Lung (tissue), 12 donors: ENCODE measurements around the gene CDHR1. TPM values are rescaled to one million over a fixed set of nuclear protein-coding genes. Genes with fewer than 3 reads are reported as not detected.

ENCODE experiments used
- ATAC-seq: fragments of 200-7000 bp; cut with Tn5 transposase; one replicate; pipeline ENCODE4 v1.9.1; 2020; ENCODE audit warnings: moderate number of reproducible peaks; ENCODE audit not compliant: insufficient read depth, low FRiP score
- DNase-seq, 3 donors: peaks; one replicate each; pipeline ENCODE4 v3.0.0-alpha.2; 2013 to 2017
- H3K27ac ChIP-seq, 2 donors: one replicate each; pipeline ENCODE4 v1.5.1; 2013; ENCODE audit warnings: mild to moderate bottlenecking in 2 of 2, moderate library complexity in 2 of 2, control low read depth in 1 of 2, inconsistent platforms in 1 of 2, low read depth in 1 of 2, low read length in 1 of 2
- H3K27me3 ChIP-seq, 3 donors: one replicate each; pipeline ENCODE4 v1.5.1; 2013; ENCODE audit warnings: low read length in 2 of 3; ENCODE audit not compliant: control insufficient read depth in 3 of 3, insufficient read depth in 3 of 3
- H3K36me3 ChIP-seq, 4 donors: one replicate each; pipeline ENCODE4 v1.5.1; 2013; ENCODE audit warnings: low read length in 4 of 4, mild to moderate bottlenecking in 1 of 4, moderate library complexity in 1 of 4; ENCODE audit not compliant: control insufficient read depth in 4 of 4, insufficient read depth in 4 of 4
- H3K4me1 ChIP-seq, 5 donors: one replicate each; pipeline ENCODE4 v1.5.1; 2013; ENCODE audit warnings: low read length in 5 of 5, mild to moderate bottlenecking in 2 of 5, moderate library complexity in 1 of 5; ENCODE audit not compliant: control insufficient read depth in 5 of 5, insufficient read depth in 5 of 5
- H3K4me3 ChIP-seq: one replicate; pipeline ENCODE4 v1.5.1; 2013; ENCODE audit warnings: mild to moderate bottlenecking, control low read depth, moderate library complexity
- H3K9ac ChIP-seq, 2 donors: one replicate each; pipeline ENCODE4 v1.5.1; 2013; ENCODE audit warnings: low read length in 2 of 2, control low read depth in 1 of 2; ENCODE audit not compliant: insufficient read depth in 1 of 2
- H3K9me3 ChIP-seq, 4 donors: one replicate each; pipeline ENCODE4 v1.5.1; 2013; ENCODE audit warnings: low read length in 3 of 4, mild to moderate bottlenecking in 1 of 4, moderate library complexity in 1 of 4; ENCODE audit not compliant: control insufficient read depth in 4 of 4, insufficient read depth in 3 of 4
- WGBS, 2 donors: extraction: QIAGEN DNeasy Blood & Tissue Kit; methylation state at CpG; one replicate each; pipeline ENCODE4 v1.1.7; 2013; 5-methylcytosine and 5-hydroxymethylcytosine counted together
- polyA plus RNA-seq, 2 donors: library from polyadenylated mRNA; stranded (reverse); fragments of 200-250 nt; gene quantifications; one replicate each; pipeline ENCODE4 v1.2.1, GENCODE V29; 2013
- total RNA-seq, 2 donors: library from RNA; depleted of rRNA in 1 of 2; stranded (reverse); fragments of >200 nt in 1 of 2; gene quantifications; one replicate each; pipeline ENCODE4 v1.2.1, GENCODE V29; 2014 to 2021
- TF ChIP-seq, protein P1 (sequence below): IDR thresholded peaks from 2 replicates; pipeline ENCODE4 v1.5.1; 2012; ENCODE audit warnings: mild to moderate bottlenecking; ENCODE audit errors: control extremely low read depth, extremely low read depth
- donor health status: control.
- donor health status: control.
- donor health status: Bipolar disorder and iron deficiency.
- donor health status: healthy.
- donor health status: DM: yes; HTN: yes; CAD: no.

Gene CDHR1
- total and polyA plus RNA-seq, 4 donors: 0.10 to 0.49 (median 0.32) TPM

DNA sequence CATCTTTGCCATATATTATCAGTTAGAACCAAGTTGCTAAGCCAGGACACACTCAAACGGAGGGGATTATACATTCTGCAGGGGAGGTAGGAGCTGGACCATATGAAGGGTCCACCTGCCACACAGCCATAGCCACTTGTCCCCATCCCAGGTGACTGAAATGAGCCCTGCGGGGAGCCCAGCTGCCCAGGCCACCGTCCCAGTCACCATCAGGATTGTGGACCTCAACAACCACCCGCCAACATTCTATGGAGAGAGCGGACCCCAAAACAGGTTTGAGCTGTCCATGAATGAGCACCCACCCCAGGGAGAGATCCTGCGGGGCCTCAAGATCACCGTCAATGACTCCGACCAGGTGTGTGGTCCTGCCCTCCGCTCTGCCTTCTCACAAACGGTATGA lies 13.7 kb downstream of the CDHR1 start:
- no peaks in the 10 kb centered on the region for H3K36me3 ChIP-seq
- DNase-seq (no peak), ATAC-seq (no peak)
- H3K27ac ChIP-seq: no peak overlapping the region
- H3K9ac ChIP-seq: no peak overlapping the region
- H3K9me3 ChIP-seq: peaks cover 0 to 2% (median 0%) of the 10 kb centered on the region in 4 donors
- peaks cover 0 to 6% (median 0%) of the 10 kb centered on the region in 3 donors for H3K27me3 ChIP-seq
- no peaks in the 10 kb centered on the region for H3K4me1 ChIP-seq
- 87 to 88% methylated on average over 10 of the region's 10 CpGs for WGBS, 2 donors
- no peak overlapping the region for H3K4me3 ChIP-seq
- TF ChIP-seq, protein P1, sequence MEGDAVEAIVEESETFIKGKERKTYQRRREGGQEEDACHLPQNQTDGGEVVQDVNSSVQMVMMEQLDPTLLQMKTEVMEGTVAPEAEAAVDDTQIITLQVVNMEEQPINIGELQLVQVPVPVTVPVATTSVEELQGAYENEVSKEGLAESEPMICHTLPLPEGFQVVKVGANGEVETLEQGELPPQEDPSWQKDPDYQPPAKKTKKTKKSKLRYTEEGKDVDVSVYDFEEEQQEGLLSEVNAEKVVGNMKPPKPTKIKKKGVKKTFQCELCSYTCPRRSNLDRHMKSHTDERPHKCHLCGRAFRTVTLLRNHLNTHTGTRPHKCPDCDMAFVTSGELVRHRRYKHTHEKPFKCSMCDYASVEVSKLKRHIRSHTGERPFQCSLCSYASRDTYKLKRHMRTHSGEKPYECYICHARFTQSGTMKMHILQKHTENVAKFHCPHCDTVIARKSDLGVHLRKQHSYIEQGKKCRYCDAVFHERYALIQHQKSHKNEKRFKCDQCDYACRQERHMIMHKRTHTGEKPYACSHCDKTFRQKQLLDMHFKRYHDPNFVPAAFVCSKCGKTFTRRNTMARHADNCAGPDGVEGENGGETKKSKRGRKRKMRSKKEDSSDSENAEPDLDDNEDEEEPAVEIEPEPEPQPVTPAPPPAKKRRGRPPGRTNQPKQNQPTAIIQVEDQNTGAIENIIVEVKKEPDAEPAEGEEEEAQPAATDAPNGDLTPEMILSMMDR: no peak

DNA sequence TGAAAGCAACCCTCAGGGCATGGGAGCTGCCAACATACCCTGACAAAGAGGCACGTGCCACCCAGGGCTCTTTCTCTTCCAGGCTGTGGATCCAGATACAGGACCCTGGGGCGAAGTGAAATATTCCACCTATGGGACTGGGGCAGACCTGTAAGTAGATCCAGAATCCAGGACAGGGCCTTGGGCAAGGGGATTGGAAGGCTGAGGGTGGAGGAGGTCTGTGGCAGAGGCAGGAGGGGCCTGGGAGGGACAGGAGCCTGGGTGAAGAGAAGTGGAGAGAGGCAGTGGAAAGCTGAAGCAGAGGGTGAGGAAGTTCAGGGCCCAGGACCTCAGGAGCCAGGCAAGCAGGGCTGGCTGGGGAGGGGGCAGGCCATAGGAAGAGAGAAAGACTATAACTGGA lies 17.2 kb downstream of the CDHR1 start:
- no peak overlapping the region for H3K4me3 ChIP-seq
- WGBS, 2 donors: 76 to 92% methylated on average over 2 of the region's 2 CpGs
- no peaks in the 10 kb centered on the region for H3K36me3 ChIP-seq
- ATAC-seq: no peak
- no peaks in the 10 kb centered on the region for H3K4me1 ChIP-seq
- no peak for DNase-seq
- TF ChIP-seq, protein P1: no peak
- no peak overlapping the region for H3K9ac ChIP-seq
- H3K9me3 ChIP-seq: peaks cover 0 to 2% (median 0%) of the 10 kb centered on the region in 4 donors
- no peak overlapping the region for H3K27ac ChIP-seq
- H3K27me3 ChIP-seq: peaks cover 0 to 4% (median 0%) of the 10 kb centered on the region in 3 donors

DNA sequence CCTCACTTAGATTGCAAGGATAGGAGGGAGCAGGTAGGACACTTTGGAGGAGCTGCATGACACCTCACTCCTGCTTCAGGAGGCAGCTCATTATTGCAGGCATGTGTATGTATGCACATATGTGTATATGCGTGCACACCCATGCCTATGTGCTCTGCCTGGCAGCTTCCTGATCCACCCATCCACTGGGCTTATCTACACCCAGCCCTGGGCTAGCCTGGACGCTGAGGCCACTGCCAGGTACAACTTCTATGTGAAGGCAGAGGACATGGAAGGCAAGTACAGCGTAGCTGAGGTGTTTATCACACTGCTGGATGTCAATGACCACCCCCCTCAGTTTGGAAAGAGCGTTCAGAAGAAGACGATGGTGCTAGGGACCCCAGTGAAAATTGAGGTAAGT lies 17.7 kb downstream of the CDHR1 start:
- Histone ChIP-seq H3K4me1 (no peaks in the 10 kb centered on the region), H3K27me3 (peaks cover 0 to 4% (median 0%) of the 10 kb centered on the region in 3 donors), H3K27ac (no peak overlapping the region), H3K9me3 (peaks cover 0 to 2% (median 0%) of the 10 kb centered on the region in 4 donors), H3K36me3 (no peaks in the 10 kb centered on the region), H3K4me3 (no peak overlapping the region), H3K9ac (no peak overlapping the region)
- WGBS, 2 donors: 80 to 82% methylated on average over 5 of the region's 5 CpGs
- TF ChIP-seq, protein P1: no peak
- ATAC-seq (no peak), DNase-seq (no peak)

DNA sequence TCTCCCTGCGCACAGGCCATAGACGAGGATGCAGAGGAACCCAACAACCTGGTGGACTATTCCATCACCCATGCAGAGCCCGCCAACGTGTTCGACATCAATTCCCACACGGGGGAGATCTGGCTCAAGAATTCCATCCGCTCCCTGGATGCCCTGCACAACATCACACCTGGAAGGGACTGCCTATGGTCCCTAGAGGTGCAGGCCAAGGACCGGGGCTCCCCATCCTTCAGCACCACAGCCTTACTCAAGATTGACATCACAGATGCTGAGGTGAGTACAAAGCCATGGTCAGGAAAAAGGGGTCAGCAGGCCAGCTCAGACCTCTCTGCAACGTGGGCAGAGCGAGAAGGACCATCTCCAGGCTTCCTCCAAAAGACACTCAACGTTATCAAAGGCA lies 18.7 kb downstream of the CDHR1 start:
- peaks cover 0 to 4% (median 0%) of the 10 kb centered on the region in 3 donors for H3K27me3 ChIP-seq
- H3K9ac ChIP-seq: no peak overlapping the region
- TF ChIP-seq, protein P1: no peak
- H3K36me3 ChIP-seq: no peaks in the 10 kb centered on the region
- H3K4me1 ChIP-seq: no peaks in the 10 kb centered on the region
- H3K9me3 ChIP-seq: peaks cover 0 to under 1% (median 0%) of the 10 kb centered on the region in 4 donors
- no peak overlapping the region for H3K4me3 ChIP-seq
- DNase-seq (no peak), ATAC-seq (no peak)
- 91 to 92% methylated on average over 11 of the region's 11 CpGs for WGBS, 2 donors
- H3K27ac ChIP-seq: no peak overlapping the region
